ENCODE results near the gene CELF6.
A peak's percentile ranks its signal among the peaks of the same experiment; 100 is the strongest.

Gene CELF6

DNA sequence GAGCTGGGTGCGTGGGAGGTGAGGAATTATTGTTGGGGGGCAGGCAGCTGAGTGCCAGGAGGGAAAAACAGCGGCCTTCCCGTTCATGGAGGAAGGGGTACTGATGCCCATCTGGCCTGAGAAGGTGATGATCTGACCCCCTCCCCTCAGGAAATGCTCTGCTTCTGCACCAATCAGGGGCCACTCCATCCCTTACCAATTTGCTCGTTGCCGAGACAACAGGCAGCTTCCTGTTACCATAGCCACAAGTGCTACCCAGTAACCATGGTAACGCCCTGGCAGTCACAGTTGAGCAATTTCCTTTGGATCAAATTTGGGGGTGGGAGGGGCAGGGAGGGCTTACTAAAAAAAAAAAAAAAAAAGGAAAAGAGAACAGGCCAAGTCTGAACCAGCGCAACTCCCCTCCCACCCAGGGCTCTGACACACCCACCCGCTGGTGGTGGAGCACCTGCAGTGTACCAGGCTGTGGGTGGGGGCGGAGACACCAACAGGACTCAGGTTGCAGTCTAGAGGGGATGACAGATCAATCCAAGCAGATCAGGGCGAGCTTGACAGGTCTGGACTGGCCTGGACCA is 13.7 kb downstream of the CELF6 start:
- Histone ChIP-seq H4K8ac (ENCODE audit: low read length) (no peak overlapping the region), H3K14ac (ENCODE audit: low read length in 2 of 2) (no peak overlapping the region), H3K4ac (ENCODE audit: low read depth in 1 of 2, low read length in 2 of 2) (no peak overlapping the region), H3K79me1 (replicated peaks; ENCODE audit: low read length, poor library complexity, severe bottlenecking) (no peaks in the 10 kb centered on the region), H3K18ac (ENCODE audit: low read depth in 1 of 2, low read length in 2 of 2) (no peak overlapping the region), H2BK120ac (ENCODE audit: low read depth, low read length) (no peak overlapping the region), H3K4me3 (ENCODE audit: insufficient read depth in 1 of 2, low read depth in 1 of 2, low read length in 2 of 2) (no peak overlapping the region), H3K36me3 (ENCODE audit: control insufficient read depth in 1 of 2, insufficient read depth in 2 of 2, low read depth in 1 of 2, low read length in 2 of 2) (peaks cover 0 to 3% of the 10 kb centered on the region in 2 experiments), H3K27me3 (ENCODE audit: control insufficient read depth in 1 of 2, insufficient read depth in 1 of 2, low read length in 2 of 2) (peaks cover 0 to 28% of the 10 kb centered on the region in 2 experiments), H3K27ac (ENCODE audit: low read length, poor library complexity, severe bottlenecking) (no peak overlapping the region), H4K91ac (ENCODE audit: low read length) (no peak overlapping the region), H2AK5ac (ENCODE audit: low read length, severe bottlenecking) (no peak overlapping the region), H3K23ac (ENCODE audit: low read length in 2 of 2) (no peak overlapping the region), H3K4me1 (ENCODE audit: control insufficient read depth, insufficient read depth, low read depth, low read length) (peaks cover 3% of the 10 kb centered on the region), H3K9me3 (ENCODE audit: control insufficient read depth, low read length) (no peaks in the 10 kb centered on the region), H2BK12ac (ENCODE audit: low read length in 2 of 2) (no peak overlapping the region), H3K4me2 (ENCODE audit: low read length, poor library complexity, severe bottlenecking) (no peak overlapping the region), H2BK5ac (ENCODE audit: low read depth, low read length, poor library complexity, severe bottlenecking) (no peak overlapping the region), H2AFZ (ENCODE audit: low read depth, low read length) (no peak overlapping the region), H3K9ac (ENCODE audit: low read length) (no peak overlapping the region), H2BK15ac (ENCODE audit: low read depth, poor library complexity, severe bottlenecking) (no peak overlapping the region)
- WGBS, result 58% methylated on average over 5 of the region's 10 CpGs
- no peak for DNase-seq

DNA sequence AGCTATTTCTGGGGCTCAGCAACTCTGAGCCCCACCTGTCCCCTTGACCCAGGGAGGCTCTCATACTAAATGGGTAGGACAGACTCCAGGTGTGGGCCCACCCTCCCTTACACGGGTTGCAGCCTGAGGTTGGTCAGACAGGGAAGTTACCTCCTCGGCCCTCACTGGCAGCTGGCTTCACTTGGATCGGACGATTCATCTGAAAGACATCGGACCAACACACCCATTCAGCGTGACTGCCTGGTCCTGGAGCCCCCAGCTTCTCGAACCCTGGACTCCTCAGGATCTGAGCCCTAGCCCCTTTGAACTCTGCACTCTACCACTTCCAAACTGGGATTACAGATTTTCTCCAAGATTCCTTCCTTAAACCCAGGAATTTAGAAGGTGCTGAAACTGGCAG is 15.4 kb downstream of the CELF6 start:
- H3K27me3 ChIP-seq (ENCODE audit: control insufficient read depth in 1 of 2, insufficient read depth in 1 of 2, low read length in 2 of 2), result peaks cover 0 to 22% of the 10 kb centered on the region in 2 experiments
- no peak overlapping the region for H3K27ac ChIP-seq (ENCODE audit: low read length, poor library complexity, severe bottlenecking)
- H3K4me3 ChIP-seq (ENCODE audit: insufficient read depth in 1 of 2, low read depth in 1 of 2, low read length in 2 of 2), result no peak overlapping the region
- H3K18ac ChIP-seq (ENCODE audit: low read depth in 1 of 2, low read length in 2 of 2), result no peak overlapping the region
- no peak overlapping the region for H2AK5ac ChIP-seq (ENCODE audit: low read length, severe bottlenecking)
- no peak for DNase-seq
- no peak overlapping the region for H2BK12ac ChIP-seq (ENCODE audit: low read length in 2 of 2)
- H3K9ac ChIP-seq (ENCODE audit: low read length), result peak overlapping the region; percentile 61
- WGBS, result 77% methylated on average over 7 of the region's 7 CpGs
- H3K23ac ChIP-seq (ENCODE audit: low read length in 2 of 2), result no peak overlapping the region
- H2BK15ac ChIP-seq (ENCODE audit: low read depth, poor library complexity, severe bottlenecking), result no peak overlapping the region
- H3K9me3 ChIP-seq (ENCODE audit: control insufficient read depth, low read length), result no peaks in the 10 kb centered on the region
- peaks cover 3% of the 10 kb centered on the region for H3K4me1 ChIP-seq (ENCODE audit: control insufficient read depth, insufficient read depth, low read depth, low read length)
- H2AFZ ChIP-seq (ENCODE audit: low read depth, low read length), result no peak overlapping the region
- no peak overlapping the region for H2BK5ac ChIP-seq (ENCODE audit: low read depth, low read length, poor library complexity, severe bottlenecking)
- no peaks in the 10 kb centered on the region for H3K79me1 ChIP-seq (replicated peaks; ENCODE audit: low read length, poor library complexity, severe bottlenecking)
- no peak overlapping the region for H2BK120ac ChIP-seq (ENCODE audit: low read depth, low read length)
- H3K36me3 ChIP-seq (ENCODE audit: control insufficient read depth in 1 of 2, insufficient read depth in 2 of 2, low read depth in 1 of 2, low read length in 2 of 2), result peaks cover 0 to 3% of the 10 kb centered on the region in 2 experiments
- H3K14ac ChIP-seq (ENCODE audit: low read length in 2 of 2), result no peak overlapping the region
- H3K4ac ChIP-seq (ENCODE audit: low read depth in 1 of 2, low read length in 2 of 2), result no peak overlapping the region
- H4K8ac ChIP-seq (ENCODE audit: low read length), result no peak overlapping the region
- no peak overlapping the region for H3K4me2 ChIP-seq (ENCODE audit: low read length, poor library complexity, severe bottlenecking)
- no peak overlapping the region for H4K91ac ChIP-seq (ENCODE audit: low read length)

DNA sequence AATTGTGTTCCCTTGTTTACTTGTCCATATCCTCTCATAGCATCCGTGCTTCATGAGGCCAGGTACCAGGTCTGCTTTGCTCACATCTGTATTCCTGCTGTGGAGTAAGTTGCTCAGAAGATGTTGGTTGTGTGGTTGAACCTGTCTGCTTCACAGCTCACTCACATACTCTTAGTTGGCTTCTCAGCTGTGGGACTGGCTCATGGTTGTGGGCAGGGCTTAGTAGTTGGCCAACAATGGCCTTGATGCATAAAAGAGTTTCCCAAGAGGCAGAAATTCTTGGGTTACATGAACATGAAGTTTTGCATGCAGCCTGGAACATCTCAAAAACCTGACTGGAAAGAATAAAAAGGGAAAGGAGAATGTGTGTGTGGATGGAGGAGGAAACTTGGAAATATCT is 17.0 kb downstream of the CELF6 start:
- H3K27ac ChIP-seq (ENCODE audit: low read length, poor library complexity, severe bottlenecking), result no peak overlapping the region
- no peak overlapping the region for H3K23ac ChIP-seq (ENCODE audit: low read length in 2 of 2)
- H3K36me3 ChIP-seq (ENCODE audit: control insufficient read depth in 1 of 2, insufficient read depth in 2 of 2, low read depth in 1 of 2, low read length in 2 of 2), result peaks cover 0 to 3% of the 10 kb centered on the region in 2 experiments
- no peak overlapping the region for H4K8ac ChIP-seq (ENCODE audit: low read length)
- no peak overlapping the region for H4K91ac ChIP-seq (ENCODE audit: low read length)
- WGBS, result 50% methylated on average over 1 of the region's 1 CpG
- H2BK120ac ChIP-seq (ENCODE audit: low read depth, low read length), result no peak overlapping the region
- H3K14ac ChIP-seq (ENCODE audit: low read length in 2 of 2), result no peak overlapping the region
- H2AK5ac ChIP-seq (ENCODE audit: low read length, severe bottlenecking), result no peak overlapping the region
- H2BK15ac ChIP-seq (ENCODE audit: low read depth, poor library complexity, severe bottlenecking), result no peak overlapping the region
- H3K9me3 ChIP-seq (ENCODE audit: control insufficient read depth, low read length), result no peaks in the 10 kb centered on the region
- H2AFZ ChIP-seq (ENCODE audit: low read depth, low read length), result no peak overlapping the region
- no peak overlapping the region for H2BK12ac ChIP-seq (ENCODE audit: low read length in 2 of 2)
- no peak overlapping the region for H3K18ac ChIP-seq (ENCODE audit: low read depth in 1 of 2, low read length in 2 of 2)
- H3K4me3 ChIP-seq (ENCODE audit: insufficient read depth in 1 of 2, low read depth in 1 of 2, low read length in 2 of 2), result no peak overlapping the region
- H3K79me1 ChIP-seq (replicated peaks; ENCODE audit: low read length, poor library complexity, severe bottlenecking), result no peaks in the 10 kb centered on the region
- no peak overlapping the region for H3K4ac ChIP-seq (ENCODE audit: low read depth in 1 of 2, low read length in 2 of 2)
- H3K4me2 ChIP-seq (ENCODE audit: low read length, poor library complexity, severe bottlenecking), result no peak overlapping the region
- no peak overlapping the region for H3K9ac ChIP-seq (ENCODE audit: low read length)
- peaks cover 3% of the 10 kb centered on the region for H3K4me1 ChIP-seq (ENCODE audit: control insufficient read depth, insufficient read depth, low read depth, low read length)
- DNase-seq, result no peak
- peaks cover 0 to 15% of the 10 kb centered on the region in 2 experiments for H3K27me3 ChIP-seq (ENCODE audit: control insufficient read depth in 1 of 2, insufficient read depth in 1 of 2, low read length in 2 of 2)
- H2BK5ac ChIP-seq (ENCODE audit: low read depth, low read length, poor library complexity, severe bottlenecking), result no peak overlapping the region

DNA sequence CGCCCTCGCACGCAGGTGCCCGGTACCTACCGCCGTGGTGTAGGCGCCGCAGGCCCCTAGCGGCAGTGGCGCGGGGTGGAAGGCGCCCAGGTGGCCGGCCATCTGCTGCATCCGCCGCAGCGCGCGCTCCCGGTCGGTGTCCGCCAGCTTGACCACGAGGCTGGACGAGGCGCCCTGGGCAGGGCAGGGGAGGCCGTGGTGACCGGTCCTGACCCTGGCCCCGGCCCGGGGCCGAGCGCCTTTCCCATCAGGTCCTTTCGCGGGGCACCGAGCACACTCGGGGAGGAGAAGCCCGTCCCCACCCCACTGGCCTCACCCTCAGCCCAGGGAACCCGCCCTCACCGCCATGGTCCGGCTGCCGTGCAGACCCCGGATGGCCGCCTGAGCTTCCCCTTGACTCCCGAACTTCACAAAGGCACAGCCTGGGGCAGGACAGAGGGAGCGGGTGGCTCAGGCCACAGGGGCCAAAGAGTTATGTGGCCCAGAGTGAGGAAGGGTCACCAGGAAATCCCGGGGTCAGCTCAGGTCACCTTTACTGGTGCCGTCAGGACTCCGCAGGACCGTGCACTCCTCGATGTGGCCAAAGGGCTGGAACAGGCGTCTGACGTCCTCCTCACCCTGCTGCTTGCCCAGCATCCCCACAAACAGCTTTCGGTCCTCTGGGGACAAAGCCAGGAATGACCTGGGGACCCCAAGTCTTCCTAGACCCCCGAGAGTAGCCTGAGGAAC is 30.2 kb downstream of the CELF6 start:
- no peak overlapping the region for H4K8ac ChIP-seq (ENCODE audit: low read length)
- peaks cover 0 to 5% of the 10 kb centered on the region in 2 experiments for H3K36me3 ChIP-seq (ENCODE audit: control insufficient read depth in 1 of 2, insufficient read depth in 2 of 2, low read depth in 1 of 2, low read length in 2 of 2)
- no peak overlapping the region for H4K91ac ChIP-seq (ENCODE audit: low read length)
- H3K4ac ChIP-seq (ENCODE audit: low read depth in 1 of 2, low read length in 2 of 2), result no peak overlapping the region
- no peak for DNase-seq
- peaks cover 0 to 22% of the 10 kb centered on the region in 2 experiments for H3K27me3 ChIP-seq (ENCODE audit: control insufficient read depth in 1 of 2, insufficient read depth in 1 of 2, low read length in 2 of 2)
- no peak overlapping the region for H3K27ac ChIP-seq (ENCODE audit: low read length, poor library complexity, severe bottlenecking)
- H3K4me3 ChIP-seq (ENCODE audit: insufficient read depth in 1 of 2, low read depth in 1 of 2, low read length in 2 of 2), result no peak overlapping the region
- WGBS, result 92% methylated on average over 51 of the region's 52 CpGs
- H2BK5ac ChIP-seq (ENCODE audit: low read depth, low read length, poor library complexity, severe bottlenecking), result no peak overlapping the region
- H2AK5ac ChIP-seq (ENCODE audit: low read length, severe bottlenecking), result no peak overlapping the region
- no peaks in the 10 kb centered on the region for H3K79me1 ChIP-seq (replicated peaks; ENCODE audit: low read length, poor library complexity, severe bottlenecking)
- H3K9ac ChIP-seq (ENCODE audit: low read length), result no peak overlapping the region
- no peaks in the 10 kb centered on the region for H3K9me3 ChIP-seq (ENCODE audit: control insufficient read depth, low read length)
- no peak overlapping the region for H2AFZ ChIP-seq (ENCODE audit: low read depth, low read length)
- peaks cover 1% of the 10 kb centered on the region for H3K4me1 ChIP-seq (ENCODE audit: control insufficient read depth, insufficient read depth, low read depth, low read length)
- H2BK12ac ChIP-seq (ENCODE audit: low read length in 2 of 2), result no peak overlapping the region
- no peak overlapping the region for H3K18ac ChIP-seq (ENCODE audit: low read depth in 1 of 2, low read length in 2 of 2)
- H2BK15ac ChIP-seq (ENCODE audit: low read depth, poor library complexity, severe bottlenecking), result no peak overlapping the region
- H2BK120ac ChIP-seq (ENCODE audit: low read depth, low read length), result no peak overlapping the region
- no peak overlapping the region for H3K23ac ChIP-seq (ENCODE audit: low read length in 2 of 2)
- peak overlapping the region in 1 of 2 experiments; percentile 58 for H3K14ac ChIP-seq (ENCODE audit: low read length in 2 of 2)
- H3K4me2 ChIP-seq (ENCODE audit: low read length, poor library complexity, severe bottlenecking), result no peak overlapping the region

Measured in mesenchymal stem cell (in vitro differentiated cells and primary cell).